ENCODE measurements around the gene DNAJC22. TPM values are rescaled to one million over a fixed set of nuclear protein-coding genes. Genes with fewer than 3 reads are reported as not detected.

Gene DNAJC22
- total RNA-seq, 1 experiment from 2014 or later = 0.24 TPM

- Mint-ChIP-seq H3K4me1 (peaks cover 19% of the 10 kb centered on the region), H3K9me3 (no peaks in the 10 kb centered on the region), H3K27me3 (ENCODE audit: low read depth) (peaks cover 75% of the 10 kb centered on the region), H3K4me3 (no peak overlapping the region), H3K27ac (no peak overlapping the region), H3K36me3 (no peaks in the 10 kb centered on the region)
- ATAC-seq (no peak), DNase-seq (ENCODE audit: low spot score) (no peak)
- ChIA-PET POLR2A (no interaction called here), CTCF (interaction anchor here (0.9 to 6.5 kb wide), 8 partner anchors 9 to 361 kb away, joined by 3 to 169 read pairs (median 40); partner anchors contain the start of genes C1QL4 and SPATS2)
- TF ChIP-seq ERG (CRISPR knock-in tag; IDR thresholded peaks at IDR 0.05) = no peak
- TF ChIP-seq FOXP1 (CRISPR knock-in tag; IDR thresholded peaks at IDR 0.05; ENCODE audit: borderline replicate concordance) = no peak
These were observed 2.1 kb downstream of the DNAJC22 start for GRCh38 chr12:49348781-49349180.

GRCh38 chr12:49349266-49349665 lies 2.6 kb downstream of the DNAJC22 start:
- DNase-seq (ENCODE audit: low spot score) = no peak
- TF ChIP-seq CREB1 (CRISPR knock-in tag; IDR thresholded peaks at IDR 0.05) (no peak), ATF6 (CRISPR knock-in tag; IDR thresholded peaks at IDR 0.05) (no peak), FOXP1 (CRISPR knock-in tag; IDR thresholded peaks at IDR 0.05; ENCODE audit: borderline replicate concordance) (no peak), PREB (CRISPR knock-in tag; IDR thresholded peaks at IDR 0.05; ENCODE audit: borderline replicate concordance) (no peak), ZNF396 (CRISPR knock-in tag; IDR thresholded peaks at IDR 0.05; ENCODE audit: borderline replicate concordance) (no peak), RELA (CRISPR knock-in tag; IDR thresholded peaks at IDR 0.05; ENCODE audit: borderline replicate concordance) (no peak), KAT7 (CRISPR knock-in tag; IDR thresholded peaks at IDR 0.05; ENCODE audit: borderline replicate concordance) (no peak), E2F4 (CRISPR knock-in tag; IDR thresholded peaks at IDR 0.05; ENCODE audit: borderline replicate concordance, low read depth) (no peak), ATF1 (CRISPR knock-in tag; IDR thresholded peaks at IDR 0.05) (no peak), ATF2 (CRISPR knock-in tag; IDR thresholded peaks at IDR 0.05; ENCODE audit: borderline replicate concordance, low read depth) (no peak), IRF1 (CRISPR knock-in tag; IDR thresholded peaks at IDR 0.05) (no peak), USF2 (CRISPR knock-in tag; IDR thresholded peaks at IDR 0.05) (no peak), SMAD3 (CRISPR knock-in tag; IDR thresholded peaks at IDR 0.05; ENCODE audit: borderline replicate concordance) (no peak), ZNF512 (CRISPR knock-in tag; IDR thresholded peaks at IDR 0.05; ENCODE audit: borderline replicate concordance) (no peak), ZNF232 (CRISPR knock-in tag; IDR thresholded peaks at IDR 0.05) (no peak), ZNF317 (CRISPR knock-in tag; IDR thresholded peaks at IDR 0.05; ENCODE audit: borderline replicate concordance, low read depth) (no peak), ZNF416 (CRISPR knock-in tag; IDR thresholded peaks at IDR 0.05) (no peak), SMAD4 (CRISPR knock-in tag; IDR thresholded peaks at IDR 0.05) (no peak), CBFB (CRISPR knock-in tag; IDR thresholded peaks at IDR 0.05; ENCODE audit: low read depth) (no peak)
- Mint-ChIP-seq H3K4me3 (no peak overlapping the region), H3K27me3 (ENCODE audit: low read depth) (peaks cover 73% of the 10 kb centered on the region), H3K9me3 (no peaks in the 10 kb centered on the region), H3K4me1 (peaks cover 19% of the 10 kb centered on the region), H3K27ac (no peak overlapping the region), H3K36me3 (no peaks in the 10 kb centered on the region)
- ChIA-PET POLR2A (no interaction called here), CTCF (interaction anchor here (0.9 to 6.5 kb wide), 8 partner anchors 8 to 361 kb away, joined by 3 to 169 read pairs (median 36); partner anchors contain the start of genes C1QL4, PRPH and SPATS2)
- ATAC-seq = no peak

Measured in WTC11 (cell line).